Left lung (tissue), 10 donors: Measurements from ENCODE around the gene CCDC137. TPM values are rescaled to one million over a fixed set of nuclear protein-coding genes. Genes with fewer than 3 reads are reported as not detected.

ENCODE experiments used
- ATAC-seq: fragments of 200-7000 bp; cut with Tn5 transposase; one replicate; pipeline ENCODE4 v1.9.1; 2020; ENCODE audit warnings: moderate library complexity
- DNase-seq, 4 donors: peaks; one replicate each; pipeline ENCODE4 v3.0.0-alpha.2; 2013 to 2020
- H3K27ac ChIP-seq, 2 donors: fragments of 200-600 bp; sonication (generic) in 1 of 2; one replicate each; pipeline versions ENCODE4 v1.5.0 to v1.8.0; 2020 to 2021
- H3K27me3 ChIP-seq, 2 donors: fragments of 200-600 bp; sonication (generic) in 1 of 2; one replicate each; pipeline versions ENCODE4 v1.5.0 to v1.8.0; 2020 to 2021
- H3K36me3 ChIP-seq, 2 donors: fragments of 200-600 bp; sonication (generic) in 1 of 2; one replicate each; pipeline versions ENCODE4 v1.5.0 to v1.8.0; 2020 to 2021
- H3K4me1 ChIP-seq, 2 donors: fragments of 200-600 bp; one replicate each; pipeline ENCODE4 v1.8.0; 2021
- H3K4me3 ChIP-seq, 2 donors: fragments of 200-600 bp; sonication (generic) in 1 of 2; one replicate each; pipeline versions ENCODE4 v1.5.0 to v1.8.0; 2020 to 2021; ENCODE audit warnings: mild to moderate bottlenecking in 1 of 2
- H3K9me3 ChIP-seq, 2 donors: fragments of 200-600 bp; sonication (generic) in 1 of 2; one replicate each; pipeline versions ENCODE4 v1.5.0 to v1.8.0; 2020 to 2021
- intact Hi-C, 2 donors: fragments of 100-400 bp; cut with DNase I; formaldehyde crosslinking; loops; one replicate each; pipeline versions ENCODE4 v1.11.2 to v1.14.2; 2022
- polyA plus RNA-seq, 6 donors: library from polyadenylated mRNA; unstranded; fragments of 120-200 nt; gene quantifications; one replicate each; pipeline ENCODE4 v1.2.1, GENCODE V29; 2013; ENCODE audit not compliant: insufficient read length in 6 of 6
- total RNA-seq, 2 donors: library from RNA; stranded (reverse); fragmentation: NEBNext Ultra II Directional; extraction: Animal tissue kit (Norgen Biotek cat#: 25700); gene quantifications; one replicate each; pipeline ENCODE4 v1.2.1, GENCODE V29; 2021
- TF ChIP-seq, protein P1 (sequence below), 2 donors: fragments of 200-600 bp; sonication (generic) in 1 of 2; IDR thresholded peaks; one replicate each; pipeline versions ENCODE4 v1.5.0 to v1.8.0; 2021; ENCODE audit warnings: antibody characterized with exemption in 2 of 2
- donor health status: DM: no; HTN: yes; CAD: no.
- donor health status: DM: no; HTN: no; CAD: no.

CCDC137 gene
- total and polyA plus RNA-seq, 8 donors = 14.6 to 19.9 (median 15.7) TPM

DNA sequence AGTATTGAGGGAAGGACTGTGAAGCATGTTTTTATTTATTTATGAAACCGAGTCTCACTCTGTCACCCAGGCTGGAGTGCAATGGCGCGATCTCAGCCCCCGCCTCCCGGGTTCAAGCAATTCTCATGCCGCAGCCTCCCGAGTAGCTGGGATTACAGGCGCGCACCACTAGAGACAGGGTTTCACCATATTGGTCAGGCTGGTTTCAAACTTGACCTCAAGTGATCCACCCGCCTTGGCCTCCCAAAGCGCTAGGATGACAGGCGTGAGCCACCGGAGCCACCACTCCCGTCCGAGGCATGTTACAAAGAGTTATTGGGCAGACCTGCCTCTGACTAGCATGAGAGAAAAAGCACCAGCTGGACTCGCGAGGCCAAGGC, 39.7 kb downstream of the CCDC137 start:
- Histone ChIP-seq H3K27me3 (no peaks in the 10 kb centered on the region), H3K4me1 (peaks cover 21 to 44% of the 10 kb centered on the region in 2 donors), H3K36me3 (peaks cover 0 to 44% of the 10 kb centered on the region in 2 donors), H3K27ac (no peak overlapping the region), H3K9me3 (no peaks in the 10 kb centered on the region), H3K4me3 (no peak overlapping the region)
- TF ChIP-seq, protein P1, sequence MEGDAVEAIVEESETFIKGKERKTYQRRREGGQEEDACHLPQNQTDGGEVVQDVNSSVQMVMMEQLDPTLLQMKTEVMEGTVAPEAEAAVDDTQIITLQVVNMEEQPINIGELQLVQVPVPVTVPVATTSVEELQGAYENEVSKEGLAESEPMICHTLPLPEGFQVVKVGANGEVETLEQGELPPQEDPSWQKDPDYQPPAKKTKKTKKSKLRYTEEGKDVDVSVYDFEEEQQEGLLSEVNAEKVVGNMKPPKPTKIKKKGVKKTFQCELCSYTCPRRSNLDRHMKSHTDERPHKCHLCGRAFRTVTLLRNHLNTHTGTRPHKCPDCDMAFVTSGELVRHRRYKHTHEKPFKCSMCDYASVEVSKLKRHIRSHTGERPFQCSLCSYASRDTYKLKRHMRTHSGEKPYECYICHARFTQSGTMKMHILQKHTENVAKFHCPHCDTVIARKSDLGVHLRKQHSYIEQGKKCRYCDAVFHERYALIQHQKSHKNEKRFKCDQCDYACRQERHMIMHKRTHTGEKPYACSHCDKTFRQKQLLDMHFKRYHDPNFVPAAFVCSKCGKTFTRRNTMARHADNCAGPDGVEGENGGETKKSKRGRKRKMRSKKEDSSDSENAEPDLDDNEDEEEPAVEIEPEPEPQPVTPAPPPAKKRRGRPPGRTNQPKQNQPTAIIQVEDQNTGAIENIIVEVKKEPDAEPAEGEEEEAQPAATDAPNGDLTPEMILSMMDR (IDR thresholded peaks at IDR 0.05) = no peak
- no peak for ATAC-seq
- intact Hi-C loops = no loop called here
- no peak for DNase-seq

DNA sequence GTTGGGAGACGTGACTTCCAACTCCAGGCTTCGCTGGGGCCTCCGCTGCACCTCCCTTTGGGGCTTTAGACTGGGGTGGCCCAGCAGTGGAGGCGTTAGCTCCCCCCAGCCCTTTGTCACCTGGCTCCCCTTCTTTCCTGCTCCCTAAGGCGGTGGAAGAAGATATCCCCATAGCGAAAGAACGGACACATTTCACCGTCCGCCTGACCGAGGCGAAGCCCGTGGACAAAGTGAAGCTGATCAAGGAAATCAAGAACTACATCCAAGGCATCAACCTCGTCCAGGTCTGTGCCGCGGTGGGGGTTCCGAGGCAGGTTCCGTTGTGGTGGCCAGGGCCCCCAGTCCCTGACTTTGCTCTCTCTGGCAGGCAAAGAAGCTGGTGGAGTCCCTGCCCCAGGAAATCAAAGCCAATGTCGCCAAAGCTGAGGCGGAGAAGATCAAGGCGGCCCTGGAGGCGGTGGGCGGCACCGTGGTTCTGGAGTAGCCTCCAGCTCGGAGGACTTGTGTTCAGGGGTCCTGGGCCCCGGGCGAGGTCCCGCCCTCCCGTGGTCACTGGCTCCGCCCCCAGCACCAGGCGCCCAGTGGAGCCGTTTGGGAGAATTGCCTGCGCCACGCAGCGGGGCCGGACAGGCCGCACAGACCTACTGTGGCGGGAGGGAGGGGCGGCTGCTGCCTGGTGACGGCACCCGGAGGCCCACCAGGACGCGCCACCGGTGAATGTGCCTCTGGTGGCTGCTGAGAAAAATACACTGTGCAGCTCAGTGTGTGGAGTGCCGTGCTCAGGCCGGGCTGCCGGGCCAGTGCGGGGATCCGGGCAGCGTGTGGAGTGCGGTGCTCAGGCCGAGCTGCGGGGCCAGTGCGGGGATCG, 40.5 kb downstream of the CCDC137 start:
- Histone ChIP-seq H3K4me1 (peaks cover 19 to 42% of the 10 kb centered on the region in 2 donors), H3K27ac (no peak overlapping the region), H3K36me3 (peaks cover 0 to 36% of the 10 kb centered on the region in 2 donors), H3K4me3 (no peak overlapping the region), H3K9me3 (no peaks in the 10 kb centered on the region), H3K27me3 (no peaks in the 10 kb centered on the region)
- intact Hi-C loops = no loop called here
- no peak for ATAC-seq
- TF ChIP-seq, protein P1 (IDR thresholded peaks at IDR 0.05) = no peak
- DNase-seq = no peak

DNA sequence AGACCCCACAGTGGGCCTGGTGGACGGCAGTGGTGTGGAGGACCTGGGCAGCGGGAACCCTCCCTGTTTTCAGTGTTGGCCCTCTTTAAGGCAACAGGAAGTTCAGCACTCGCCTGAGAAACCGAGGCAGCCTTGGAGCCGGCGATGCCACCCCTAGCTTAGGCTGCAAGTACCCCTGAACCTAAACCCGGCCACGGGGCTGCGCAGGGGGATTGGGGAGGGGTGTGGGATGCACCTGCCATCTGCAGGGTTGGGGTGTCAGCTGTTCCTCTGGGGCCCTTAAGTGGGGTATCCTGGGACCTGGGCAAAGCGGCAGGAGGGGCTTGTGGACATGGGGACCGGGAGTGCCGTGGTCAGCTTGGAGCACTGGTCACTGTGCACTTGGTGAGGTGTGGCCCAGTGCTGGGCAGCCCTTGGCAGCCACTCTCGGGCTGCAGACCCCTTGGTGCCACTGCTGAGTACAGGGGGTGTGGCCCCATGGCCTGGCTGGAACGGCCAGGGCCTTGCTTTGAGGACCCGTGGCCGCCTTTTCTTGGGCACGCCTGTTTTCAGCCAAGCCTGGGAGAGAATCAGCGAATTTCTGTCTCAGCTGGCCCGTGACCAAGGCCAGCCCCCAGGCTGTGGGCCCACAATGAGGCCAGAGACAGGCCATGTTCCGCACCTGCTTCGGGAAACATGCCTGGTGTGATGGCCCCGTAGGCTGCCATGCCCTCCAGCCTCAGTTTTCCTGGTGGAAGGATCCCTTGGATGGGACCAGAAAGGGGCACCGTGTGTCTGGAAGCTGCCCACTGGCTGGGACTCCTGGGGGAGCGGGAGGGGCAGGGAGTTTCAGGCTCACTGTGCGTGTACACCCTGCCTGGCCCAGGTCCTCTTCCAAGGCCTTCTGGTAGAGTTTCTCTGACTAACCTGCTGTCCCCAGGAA, 41.4 kb downstream of the CCDC137 start:
- TF ChIP-seq, protein P1 (IDR thresholded peaks at IDR 0.05) = no peak
- no peak for DNase-seq
- Histone ChIP-seq H3K27ac (no peak overlapping the region), H3K4me1 (peaks cover 19 to 43% of the 10 kb centered on the region in 2 donors), H3K4me3 (no peak overlapping the region), H3K27me3 (no peaks in the 10 kb centered on the region), H3K9me3 (no peaks in the 10 kb centered on the region), H3K36me3 (peaks cover 0 to 36% of the 10 kb centered on the region in 2 donors)
- intact Hi-C loops = no loop called here
- no peak for ATAC-seq

DNA sequence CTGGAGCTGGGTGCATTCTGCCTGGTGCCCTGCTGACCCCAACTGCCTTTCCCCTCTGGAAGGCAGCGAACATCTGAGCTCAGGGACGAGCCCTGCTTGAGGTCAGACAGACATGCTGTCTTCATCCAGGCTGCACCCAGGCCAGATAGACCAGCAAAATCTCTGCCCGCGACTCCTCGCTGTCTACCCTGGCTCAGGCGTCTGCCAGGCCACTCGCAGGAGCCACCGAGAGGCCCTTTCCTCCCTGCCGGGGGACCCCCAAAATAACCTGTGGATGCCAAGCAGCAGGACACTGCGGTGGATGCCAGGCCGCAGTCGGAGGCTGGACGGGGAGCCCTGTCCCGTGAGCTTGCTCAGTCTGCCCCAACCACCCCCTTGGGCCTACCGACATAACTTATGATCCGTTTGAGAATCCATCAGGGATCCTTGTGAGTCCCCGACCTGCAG, 42.2 kb downstream of the CCDC137 start:
- intact Hi-C loops = no loop called here
- H3K27me3 ChIP-seq = no peaks in the 10 kb centered on the region
- H3K4me1 ChIP-seq = peaks cover 23 to 48% of the 10 kb centered on the region in 2 donors
- no peak overlapping the region for H3K27ac ChIP-seq
- no peak overlapping the region for H3K4me3 ChIP-seq
- peaks cover 0 to 36% of the 10 kb centered on the region in 2 donors for H3K36me3 ChIP-seq
- ATAC-seq = no peak
- TF ChIP-seq, protein P1 (IDR thresholded peaks at IDR 0.05) = no peak
- H3K9me3 ChIP-seq = no peaks in the 10 kb centered on the region
- DNase-seq = no peak
